Measurements from ENCODE around the gene PPP1R27. TPM values are rescaled to one million over a fixed set of nuclear protein-coding genes. Genes with fewer than 3 reads are reported as not detected.

PPP1R27 gene
- total and polyA plus RNA-seq, 9 of the 15 experiments (the other 6 are each of a cell fraction or from before 2014, with no cell fraction given) = 0.29 to 6.9 (median 1.5) TPM; not detected in 2

DNA sequence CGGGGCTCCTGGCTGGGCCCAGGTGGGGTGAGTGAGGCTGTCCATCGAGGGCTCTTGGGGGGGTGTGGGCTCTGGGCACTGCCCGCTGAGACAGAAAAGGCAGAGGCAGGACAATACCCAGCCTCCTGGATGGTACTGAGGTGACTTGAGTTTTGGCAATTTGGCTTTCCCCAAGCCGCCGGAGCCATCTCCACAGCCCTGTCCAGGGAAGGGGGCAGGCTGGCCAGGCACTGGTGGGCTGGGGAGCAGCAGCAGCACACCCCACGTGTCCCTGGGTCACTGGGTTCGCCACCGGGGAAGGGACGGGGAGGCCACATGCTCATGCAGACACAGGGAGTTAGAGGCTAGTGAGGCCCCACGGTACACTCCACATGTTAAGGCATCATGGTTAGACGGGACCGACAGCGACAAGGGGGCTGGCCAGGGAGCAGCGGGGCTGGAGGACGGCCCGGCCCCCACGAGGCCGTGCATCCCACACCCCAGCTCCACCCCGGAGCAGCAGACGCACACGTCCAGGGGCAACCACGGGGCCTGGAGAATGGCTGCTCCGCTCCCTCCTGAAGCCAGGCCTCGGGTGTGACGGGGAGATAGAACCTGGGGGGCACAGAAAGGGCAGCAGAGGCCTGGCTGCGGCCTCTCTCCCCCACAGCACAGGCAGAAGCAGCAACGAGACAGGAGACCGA, 33.3 kb upstream of the PPP1R27 start (continued):
- TF ChIP-seq, protein P1, sequence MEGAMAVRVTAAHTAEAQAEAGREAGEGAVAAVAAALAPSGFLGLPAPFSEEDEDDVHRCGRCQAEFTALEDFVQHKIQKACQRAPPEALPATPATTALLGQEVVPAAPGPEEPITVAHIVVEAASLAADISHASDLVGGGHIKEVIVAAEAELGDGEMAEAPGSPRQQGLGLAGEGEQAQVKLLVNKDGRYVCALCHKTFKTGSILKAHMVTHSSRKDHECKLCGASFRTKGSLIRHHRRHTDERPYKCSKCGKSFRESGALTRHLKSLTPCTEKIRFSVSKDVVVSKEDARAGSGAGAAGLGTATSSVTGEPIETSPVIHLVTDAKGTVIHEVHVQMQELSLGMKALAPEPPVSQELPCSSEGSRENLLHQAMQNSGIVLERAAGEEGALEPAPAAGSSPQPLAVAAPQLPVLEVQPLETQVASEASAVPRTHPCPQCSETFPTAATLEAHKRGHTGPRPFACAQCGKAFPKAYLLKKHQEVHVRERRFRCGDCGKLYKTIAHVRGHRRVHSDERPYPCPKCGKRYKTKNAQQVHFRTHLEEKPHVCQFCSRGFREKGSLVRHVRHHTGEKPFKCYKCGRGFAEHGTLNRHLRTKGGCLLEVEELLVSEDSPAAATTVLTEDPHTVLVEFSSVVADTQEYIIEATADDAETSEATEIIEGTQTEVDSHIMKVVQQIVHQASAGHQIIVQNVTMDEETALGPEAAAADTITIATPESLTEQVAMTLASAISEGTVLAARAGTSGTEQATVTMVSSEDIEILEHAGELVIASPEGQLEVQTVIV (CRISPR knock-in tag; IDR thresholded peaks at IDR 0.05; ENCODE audit: borderline replicate concordance) = no peak
- TF ChIP-seq CBFA2T2 (conservative IDR thresholded peaks at IDR 0.05) (peak; percentile 60), CCNT2 (IDR thresholded peaks at IDR 0.05; ENCODE audit: borderline replicate concordance, extremely low read depth, insufficient read length, low read depth, low read length) (peak; percentile 74), HMGN3 (IDR thresholded peaks at IDR 0.05; ENCODE audit: borderline replicate concordance, extremely low read depth, insufficient read length, low read depth, low read length) (peak; percentile 74), CCAR2 (IDR thresholded peaks at IDR 0.05; ENCODE audit: low read depth, low read length) (no peak), POLR2G (IDR thresholded peaks at IDR 0.05; ENCODE audit: low read depth, low read length) (peak; percentile 77), CBFA2T3 (IDR thresholded peaks at IDR 0.05) (peak; percentile 81), CTCFL (IDR thresholded peaks at IDR 0.05; ENCODE audit: borderline replicate concordance, insufficient read depth, low read depth, low read length, poor library complexity, severe bottlenecking) (no peak), KAT7 (CRISPR knock-in tag; IDR thresholded peaks at IDR 0.05; ENCODE audit: borderline replicate concordance) (peak; percentile 52; the same call in 1 of the 2 replicates), TBP (optimal IDR thresholded peaks at IDR 0.05; ENCODE audit: low read depth, low read length) (no peak)
- TF ChIP-seq, protein P2, sequence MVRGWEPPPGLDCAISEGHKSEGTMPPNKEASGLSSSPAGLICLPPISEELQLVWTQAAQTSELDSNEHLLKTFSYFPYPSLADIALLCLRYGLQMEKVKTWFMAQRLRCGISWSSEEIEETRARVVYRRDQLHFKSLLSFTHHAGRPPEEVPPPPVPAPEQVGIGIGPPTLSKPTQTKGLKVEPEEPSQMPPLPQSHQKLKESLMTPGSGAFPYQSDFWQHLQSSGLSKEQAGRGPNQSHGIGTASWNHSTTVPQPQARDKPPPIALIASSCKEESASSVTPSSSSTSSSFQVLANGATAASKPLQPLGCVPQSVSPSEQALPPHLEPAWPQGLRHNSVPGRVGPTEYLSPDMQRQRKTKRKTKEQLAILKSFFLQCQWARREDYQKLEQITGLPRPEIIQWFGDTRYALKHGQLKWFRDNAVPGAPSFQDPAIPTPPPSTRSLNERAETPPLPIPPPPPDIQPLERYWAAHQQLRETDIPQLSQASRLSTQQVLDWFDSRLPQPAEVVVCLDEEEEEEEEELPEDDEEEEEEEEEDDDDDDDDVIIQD (CRISPR knock-in tag; IDR thresholded peaks at IDR 0.05) = no peak
- TF ChIP-seq, protein P3, sequence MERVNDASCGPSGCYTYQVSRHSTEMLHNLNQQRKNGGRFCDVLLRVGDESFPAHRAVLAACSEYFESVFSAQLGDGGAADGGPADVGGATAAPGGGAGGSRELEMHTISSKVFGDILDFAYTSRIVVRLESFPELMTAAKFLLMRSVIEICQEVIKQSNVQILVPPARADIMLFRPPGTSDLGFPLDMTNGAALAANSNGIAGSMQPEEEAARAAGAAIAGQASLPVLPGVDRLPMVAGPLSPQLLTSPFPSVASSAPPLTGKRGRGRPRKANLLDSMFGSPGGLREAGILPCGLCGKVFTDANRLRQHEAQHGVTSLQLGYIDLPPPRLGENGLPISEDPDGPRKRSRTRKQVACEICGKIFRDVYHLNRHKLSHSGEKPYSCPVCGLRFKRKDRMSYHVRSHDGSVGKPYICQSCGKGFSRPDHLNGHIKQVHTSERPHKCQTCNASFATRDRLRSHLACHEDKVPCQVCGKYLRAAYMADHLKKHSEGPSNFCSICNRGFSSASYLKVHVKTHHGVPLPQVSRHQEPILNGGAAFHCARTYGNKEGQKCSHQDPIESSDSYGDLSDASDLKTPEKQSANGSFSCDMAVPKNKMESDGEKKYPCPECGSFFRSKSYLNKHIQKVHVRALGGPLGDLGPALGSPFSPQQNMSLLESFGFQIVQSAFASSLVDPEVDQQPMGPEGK (CRISPR knock-in tag; IDR thresholded peaks at IDR 0.05; ENCODE audit: borderline replicate concordance) = no peak
